ENCODE results near the gene PKNOX2.

The PKNOX2 gene

DNA sequence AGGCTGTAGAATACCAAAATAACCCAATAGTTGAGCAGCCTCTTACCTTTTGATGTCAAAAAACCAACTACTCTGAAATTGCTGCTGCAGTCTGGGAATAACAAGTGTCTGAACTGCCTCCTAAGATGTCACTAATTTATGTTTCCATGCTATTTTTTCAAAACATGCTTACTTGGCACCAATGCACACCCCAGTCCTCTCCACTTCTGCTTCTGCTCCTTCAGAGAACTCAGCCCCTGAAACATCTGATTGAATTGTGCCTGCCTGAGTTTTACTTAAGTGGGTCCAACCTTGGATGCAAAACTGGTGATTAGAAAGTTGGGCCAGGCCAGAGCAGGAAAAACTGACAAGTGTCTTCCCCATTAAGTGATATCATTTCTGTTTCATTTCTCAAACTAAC lies 28.6 kb upstream of the PKNOX2 start:
- TF ChIP-seq, protein P1, sequence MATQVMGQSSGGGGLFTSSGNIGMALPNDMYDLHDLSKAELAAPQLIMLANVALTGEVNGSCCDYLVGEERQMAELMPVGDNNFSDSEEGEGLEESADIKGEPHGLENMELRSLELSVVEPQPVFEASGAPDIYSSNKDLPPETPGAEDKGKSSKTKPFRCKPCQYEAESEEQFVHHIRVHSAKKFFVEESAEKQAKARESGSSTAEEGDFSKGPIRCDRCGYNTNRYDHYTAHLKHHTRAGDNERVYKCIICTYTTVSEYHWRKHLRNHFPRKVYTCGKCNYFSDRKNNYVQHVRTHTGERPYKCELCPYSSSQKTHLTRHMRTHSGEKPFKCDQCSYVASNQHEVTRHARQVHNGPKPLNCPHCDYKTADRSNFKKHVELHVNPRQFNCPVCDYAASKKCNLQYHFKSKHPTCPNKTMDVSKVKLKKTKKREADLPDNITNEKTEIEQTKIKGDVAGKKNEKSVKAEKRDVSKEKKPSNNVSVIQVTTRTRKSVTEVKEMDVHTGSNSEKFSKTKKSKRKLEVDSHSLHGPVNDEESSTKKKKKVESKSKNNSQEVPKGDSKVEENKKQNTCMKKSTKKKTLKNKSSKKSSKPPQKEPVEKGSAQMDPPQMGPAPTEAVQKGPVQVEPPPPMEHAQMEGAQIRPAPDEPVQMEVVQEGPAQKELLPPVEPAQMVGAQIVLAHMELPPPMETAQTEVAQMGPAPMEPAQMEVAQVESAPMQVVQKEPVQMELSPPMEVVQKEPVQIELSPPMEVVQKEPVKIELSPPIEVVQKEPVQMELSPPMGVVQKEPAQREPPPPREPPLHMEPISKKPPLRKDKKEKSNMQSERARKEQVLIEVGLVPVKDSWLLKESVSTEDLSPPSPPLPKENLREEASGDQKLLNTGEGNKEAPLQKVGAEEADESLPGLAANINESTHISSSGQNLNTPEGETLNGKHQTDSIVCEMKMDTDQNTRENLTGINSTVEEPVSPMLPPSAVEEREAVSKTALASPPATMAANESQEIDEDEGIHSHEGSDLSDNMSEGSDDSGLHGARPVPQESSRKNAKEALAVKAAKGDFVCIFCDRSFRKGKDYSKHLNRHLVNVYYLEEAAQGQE (IDR thresholded peaks at IDR 0.05; ENCODE audit: insufficient replicate concordance, low read depth), result no peak
- no peak for TF ChIP-seq SPI1 (IDR thresholded peaks at IDR 0.05; ENCODE audit: borderline replicate concordance, low read depth)
- no peak for TF ChIP-seq POLR2AphosphoS5 (IDR thresholded peaks at IDR 0.05; ENCODE audit: low read depth)
- TF ChIP-seq GABPA (IDR thresholded peaks at IDR 0.05; ENCODE audit: low read depth), result no peak
- TF ChIP-seq, protein P2, sequence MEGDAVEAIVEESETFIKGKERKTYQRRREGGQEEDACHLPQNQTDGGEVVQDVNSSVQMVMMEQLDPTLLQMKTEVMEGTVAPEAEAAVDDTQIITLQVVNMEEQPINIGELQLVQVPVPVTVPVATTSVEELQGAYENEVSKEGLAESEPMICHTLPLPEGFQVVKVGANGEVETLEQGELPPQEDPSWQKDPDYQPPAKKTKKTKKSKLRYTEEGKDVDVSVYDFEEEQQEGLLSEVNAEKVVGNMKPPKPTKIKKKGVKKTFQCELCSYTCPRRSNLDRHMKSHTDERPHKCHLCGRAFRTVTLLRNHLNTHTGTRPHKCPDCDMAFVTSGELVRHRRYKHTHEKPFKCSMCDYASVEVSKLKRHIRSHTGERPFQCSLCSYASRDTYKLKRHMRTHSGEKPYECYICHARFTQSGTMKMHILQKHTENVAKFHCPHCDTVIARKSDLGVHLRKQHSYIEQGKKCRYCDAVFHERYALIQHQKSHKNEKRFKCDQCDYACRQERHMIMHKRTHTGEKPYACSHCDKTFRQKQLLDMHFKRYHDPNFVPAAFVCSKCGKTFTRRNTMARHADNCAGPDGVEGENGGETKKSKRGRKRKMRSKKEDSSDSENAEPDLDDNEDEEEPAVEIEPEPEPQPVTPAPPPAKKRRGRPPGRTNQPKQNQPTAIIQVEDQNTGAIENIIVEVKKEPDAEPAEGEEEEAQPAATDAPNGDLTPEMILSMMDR (IDR thresholded peaks at IDR 0.05; ENCODE audit: insufficient read depth, low read length), result no peak
- H3K27ac ChIP-seq (replicated peaks), result no peak overlapping the region
- DNase-seq (ENCODE audit: low read depth in 1 of 2, low spot score in 1 of 2), result no peak
- no peaks in the 10 kb centered on the region for H3K27me3 ChIP-seq (ENCODE audit: insufficient read depth, poor library complexity, severe bottlenecking)
- H3K4me3 ChIP-seq (replicated peaks; ENCODE audit: insufficient read depth, low read length), result no peak overlapping the region

DNA sequence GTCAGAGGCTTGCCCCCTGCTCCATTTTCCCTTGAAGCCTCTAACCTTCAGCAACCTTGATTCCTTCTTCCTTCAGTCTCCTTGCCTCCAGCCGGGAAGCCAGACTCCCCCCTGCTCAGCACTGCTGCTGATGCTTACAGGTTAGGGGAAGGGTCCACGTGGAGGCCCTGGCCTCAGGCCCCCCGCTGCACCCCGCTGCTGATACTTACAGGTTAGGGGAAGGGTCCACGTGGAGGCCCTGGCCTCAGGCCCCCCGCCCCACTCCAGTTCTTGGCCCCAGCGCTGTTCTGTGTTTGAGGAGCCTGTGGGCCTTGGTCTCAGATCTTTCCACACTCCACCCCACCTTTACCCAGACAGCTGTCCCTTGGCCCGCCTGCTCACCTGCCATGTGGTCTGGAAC lies 25.6 kb upstream of the PKNOX2 start:
- no peak for DNase-seq (ENCODE audit: low read depth in 1 of 2, low spot score in 1 of 2)
- TF ChIP-seq, protein P1 (IDR thresholded peaks at IDR 0.05; ENCODE audit: insufficient replicate concordance, low read depth), result no peak
- TF ChIP-seq, protein P2 (IDR thresholded peaks at IDR 0.05; ENCODE audit: insufficient read depth, low read length), result no peak
- TF ChIP-seq POLR2AphosphoS5 (IDR thresholded peaks at IDR 0.05; ENCODE audit: low read depth) (no peak), GABPA (IDR thresholded peaks at IDR 0.05; ENCODE audit: low read depth) (no peak), SPI1 (IDR thresholded peaks at IDR 0.05; ENCODE audit: borderline replicate concordance, low read depth) (no peak)
- Histone ChIP-seq H3K27ac (replicated peaks) (no peak overlapping the region), H3K27me3 (ENCODE audit: insufficient read depth, poor library complexity, severe bottlenecking) (no peaks in the 10 kb centered on the region), H3K4me3 (replicated peaks; ENCODE audit: insufficient read depth, low read length) (no peak overlapping the region)

DNA sequence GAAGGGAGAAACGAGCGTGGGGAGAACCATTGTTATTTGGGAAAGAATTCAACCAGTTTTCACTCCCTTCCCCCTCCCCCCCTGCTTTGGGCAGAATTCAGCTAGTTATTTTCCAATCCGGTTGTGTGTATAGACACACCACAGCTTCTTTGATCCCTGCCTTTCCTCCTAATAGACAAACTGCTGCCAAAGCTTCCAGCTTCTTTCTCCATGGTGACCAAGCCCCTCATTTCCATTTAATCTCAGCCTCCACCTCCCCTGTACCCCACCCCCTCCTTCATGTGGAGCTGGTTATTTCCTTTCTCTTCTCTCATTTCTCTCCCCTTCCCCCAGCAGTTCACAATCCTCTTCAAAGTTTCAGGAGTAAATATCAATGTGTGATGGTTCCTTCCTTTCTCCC lies 24.8 kb upstream of the PKNOX2 start:
- Histone ChIP-seq H3K4me3 (replicated peaks; ENCODE audit: insufficient read depth, low read length) (no peak overlapping the region), H3K27me3 (ENCODE audit: insufficient read depth, poor library complexity, severe bottlenecking) (no peaks in the 10 kb centered on the region), H3K27ac (replicated peaks) (no peak overlapping the region)
- DNase-seq (ENCODE audit: low read depth in 1 of 2, low spot score in 1 of 2), result no peak
- TF ChIP-seq POLR2AphosphoS5 (IDR thresholded peaks at IDR 0.05; ENCODE audit: low read depth) (no peak), SPI1 (IDR thresholded peaks at IDR 0.05; ENCODE audit: borderline replicate concordance, low read depth) (no peak), GABPA (IDR thresholded peaks at IDR 0.05; ENCODE audit: low read depth) (no peak)
- TF ChIP-seq, protein P1 (IDR thresholded peaks at IDR 0.05; ENCODE audit: insufficient replicate concordance, low read depth), result no peak
- TF ChIP-seq, protein P2 (IDR thresholded peaks at IDR 0.05; ENCODE audit: insufficient read depth, low read length), result no peak
